Frontal cortex (tissue), 4 donors: Measurements from ENCODE around the gene SORL1-AS1. TPM values are rescaled to one million over a fixed set of nuclear protein-coding genes. Genes with fewer than 3 reads are reported as not detected.
"Not testable (repeated sequence)": the region's sequence is repeated elsewhere in the genome, so short reads cannot be mapped to it uniquely, and the experiment has no call there.

Experiments used
- DNase-seq, 2 donors: peaks; one replicate each; pipeline ENCODE4 v3.0.0; 2012; ENCODE audit warnings: low spot score in 2 of 2
- FAIRE-seq: peaks from 2 replicates; lab custom pipeline; 2012; peaks lifted over from hg19 to GRCh38; lab: Jason Lieb, UNC
- total RNA-seq: library from RNA; depleted of rRNA; stranded (reverse); fragments of >200 nt; gene quantifications from one replicate; pipeline ENCODE4 v1.2.3, GENCODE V29; 2014
- donor health status: control.
- donor health status: control.
- donor health status: control.

The SORL1-AS1 gene

DNA sequence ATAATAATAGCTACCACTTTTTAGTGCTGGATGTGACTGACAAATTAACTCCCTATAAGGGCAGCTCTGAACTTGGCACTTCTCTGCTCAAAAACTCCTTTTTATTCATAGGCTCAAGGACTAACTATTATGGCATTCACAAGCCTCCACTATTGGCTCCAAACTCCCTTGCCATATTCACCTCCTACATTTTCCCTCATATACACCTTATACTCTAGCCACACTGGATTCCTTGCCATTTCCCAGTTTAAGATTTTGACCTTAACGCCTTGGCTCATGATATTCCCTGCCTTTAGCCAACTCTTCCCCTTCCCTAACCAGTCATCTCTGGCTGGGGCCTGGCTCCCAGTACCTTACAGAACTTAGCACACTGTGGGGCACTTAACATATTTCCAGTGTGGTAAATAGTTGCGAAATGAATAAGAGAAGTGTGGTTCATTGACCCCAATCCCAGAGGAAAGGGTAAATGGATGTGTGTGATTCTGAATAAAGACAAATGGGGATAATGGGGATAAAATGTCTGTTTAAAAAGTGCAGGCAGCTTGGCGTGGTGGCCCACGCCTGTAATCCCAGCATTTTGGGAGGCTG is 40.7 kb downstream of the SORL1-AS1 start:
- FAIRE-seq (no peak), DNase-seq (no peak)

DNA sequence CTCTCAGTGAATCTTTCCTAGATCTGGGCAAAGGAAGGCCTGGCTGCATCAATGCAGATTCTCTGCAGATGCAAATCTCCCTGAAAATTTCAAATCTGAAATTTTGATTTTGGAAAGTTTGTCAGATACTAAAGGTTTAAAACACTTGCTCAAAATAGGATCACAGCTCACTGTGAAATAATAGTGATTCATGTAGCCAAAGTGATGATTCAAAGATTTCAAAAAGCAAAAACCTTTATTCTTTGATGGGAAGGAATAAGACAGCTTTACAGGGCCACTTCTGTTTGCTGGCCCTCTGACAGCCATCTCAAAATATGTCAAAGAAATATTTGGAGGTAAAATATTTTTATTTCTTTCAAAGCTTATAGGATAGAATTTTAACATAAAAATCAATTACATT is 41.4 kb downstream of the SORL1-AS1 start:
- FAIRE-seq, result not testable (repeated sequence)

DNA sequence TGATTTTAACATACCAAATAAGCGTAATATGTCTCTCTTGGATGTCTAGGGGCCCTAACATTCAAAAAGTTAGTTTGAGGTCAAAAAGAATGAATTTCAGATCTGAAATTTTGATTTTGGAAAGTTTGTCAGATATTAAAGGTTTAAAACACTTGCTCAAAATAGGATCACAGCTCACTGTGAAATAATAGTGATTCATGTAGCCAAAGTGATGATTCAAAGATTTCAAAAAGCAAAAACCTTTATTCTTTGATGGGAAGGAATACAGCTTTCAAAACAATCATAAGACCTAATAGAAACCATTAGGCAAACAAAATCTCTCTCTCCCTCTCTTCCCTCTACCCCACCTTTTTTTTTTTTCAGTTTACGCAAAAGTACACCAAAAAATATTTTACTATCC is 42.7 kb downstream of the SORL1-AS1 start:
- not testable (repeated sequence) for DNase-seq, FAIRE-seq

More for the DNA sequence above, 41.4 kb downstream of the SORL1-AS1 start:
- not testable (repeated sequence) for DNase-seq

DNA sequence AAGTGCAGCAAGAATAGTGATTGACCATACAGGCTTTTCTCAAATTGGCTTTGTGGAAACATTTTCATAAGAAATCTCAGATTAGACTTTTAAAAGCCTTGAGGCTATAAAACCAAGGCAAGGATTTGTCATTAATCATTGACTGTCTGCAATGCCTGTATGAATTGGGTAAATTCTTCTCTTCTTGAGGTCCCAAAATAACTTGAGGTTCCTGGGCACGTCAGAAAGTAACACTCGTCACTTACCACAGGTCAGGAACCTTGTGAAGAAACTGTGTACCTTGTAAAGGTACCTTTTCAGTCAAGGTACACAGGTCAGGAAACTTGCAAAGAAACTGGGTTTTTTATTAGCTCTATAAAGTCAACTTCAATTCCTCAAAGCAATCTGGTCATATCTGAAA is 43.9 kb downstream of the SORL1-AS1 start:
- DNase-seq (no peak), FAIRE-seq (no peak)

DNA sequence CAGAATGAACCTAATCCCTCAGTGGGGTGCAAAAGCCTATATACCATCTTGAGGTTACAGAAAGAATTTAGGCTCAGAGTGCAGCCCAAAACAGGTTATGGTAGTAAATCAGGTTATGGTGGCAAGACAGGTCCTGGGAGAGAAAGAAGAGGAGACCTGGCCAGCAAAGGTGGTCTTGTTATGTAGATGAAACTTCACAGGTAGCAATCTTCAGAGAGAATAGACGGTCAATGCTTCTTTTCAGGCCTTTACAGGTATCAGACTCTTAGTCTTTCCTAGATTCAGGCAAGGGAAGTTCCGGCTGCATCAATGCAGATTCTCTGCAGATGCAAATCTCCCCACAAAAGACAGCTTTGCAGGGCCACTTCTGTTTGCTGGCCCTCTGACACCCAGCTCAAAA is 46.5 kb downstream of the SORL1-AS1 start:
- FAIRE-seq (no peak), DNase-seq (no peak)

DNA sequence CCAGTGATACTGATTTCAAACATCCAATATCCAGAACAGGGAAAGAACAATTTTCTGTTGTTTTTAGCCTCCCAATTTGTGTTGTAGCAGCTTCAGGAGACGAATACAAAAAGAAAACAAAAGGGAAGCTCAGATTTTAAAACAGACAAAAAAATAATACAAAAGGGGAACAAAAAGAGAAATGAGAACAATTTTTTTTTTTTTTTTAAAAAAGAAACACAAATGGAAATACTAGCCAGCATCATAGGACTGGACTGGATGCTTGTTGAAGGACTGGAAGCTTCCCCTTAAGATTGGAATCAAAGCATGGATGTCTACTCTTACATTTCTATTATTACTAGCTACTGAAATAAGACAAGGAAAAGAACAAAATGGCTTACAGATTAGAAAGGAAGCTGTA is 47.1 kb downstream of the SORL1-AS1 start:
- DNase-seq (no peak), FAIRE-seq (no peak)

DNA sequence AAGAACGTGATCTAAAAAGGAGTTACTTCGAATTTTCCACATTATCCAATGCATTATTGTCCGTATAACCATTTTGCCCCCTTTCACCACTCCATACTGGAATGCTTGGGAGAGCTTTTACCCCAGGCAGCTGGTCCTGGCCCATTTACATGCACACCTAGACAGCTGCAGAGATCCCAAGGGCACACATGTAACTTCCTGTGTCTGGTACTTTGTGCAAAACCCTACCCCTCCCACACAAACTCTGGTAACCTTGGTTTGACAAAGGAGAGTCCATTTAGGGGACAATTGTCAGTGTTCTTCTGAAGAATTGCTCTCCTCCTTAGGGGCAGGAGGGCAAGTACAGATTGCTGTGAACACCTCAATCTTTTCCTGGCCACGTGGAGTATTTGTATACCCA is 58.0 kb downstream of the SORL1-AS1 start:
- no peak for FAIRE-seq
- DNase-seq, result no peak

DNA sequence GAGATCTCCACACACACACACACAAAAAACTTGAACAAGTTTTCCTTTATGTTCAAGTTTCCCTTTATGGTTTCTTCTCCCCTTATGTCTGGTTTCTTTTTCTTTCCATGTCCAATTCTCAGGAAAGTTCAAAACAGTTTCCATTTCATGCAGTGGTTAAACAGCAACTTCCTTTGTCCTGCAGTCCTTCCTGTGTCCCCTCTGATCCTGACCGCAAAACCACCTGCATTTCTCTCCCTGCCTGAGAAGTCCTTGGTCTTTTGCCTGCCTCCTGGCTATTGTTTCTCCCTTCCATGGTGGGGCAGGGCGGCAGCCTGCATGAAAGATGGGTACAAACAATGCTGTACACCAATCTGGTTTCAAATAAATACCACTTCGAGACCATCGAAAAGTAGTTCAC is 58.9 kb downstream of the SORL1-AS1 start:
- DNase-seq (no peak), FAIRE-seq (no peak)

GRCh38 chr11:121391914-121392313 is 60.9 kb downstream of the SORL1-AS1 start:
- DNase-seq, result no peak
- no peak for FAIRE-seq

DNA sequence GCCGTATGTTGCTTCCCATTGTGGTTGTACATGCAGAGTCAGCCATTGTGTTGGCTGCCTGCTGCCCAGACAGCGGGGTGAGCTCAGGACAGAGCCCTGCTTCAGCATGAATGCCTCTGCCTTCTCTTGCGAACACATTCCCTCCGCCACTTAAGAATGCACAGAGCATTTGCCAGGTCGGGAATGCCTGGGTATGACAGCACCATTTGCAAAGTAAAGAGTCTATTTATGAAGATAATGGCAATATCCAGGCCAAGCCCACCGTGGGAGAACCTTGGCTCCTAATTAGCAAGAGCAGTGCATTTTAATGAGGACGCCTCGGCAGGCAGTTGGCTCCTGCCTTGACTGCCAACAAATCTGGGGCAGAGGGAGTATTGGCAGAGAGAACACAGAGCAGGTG is 63.1 kb downstream of the SORL1-AS1 start:
- FAIRE-seq (no peak), DNase-seq (peak in 1 of 2 donors; percentile 42)

Other genes with a start within 250 kb of the SORL1-AS1 start
- gene SC5D, start 160.2 kb downstream of the SORL1-AS1 start, total RNA-seq, result 170 TPM
- gene SORL1, start 653 bp downstream of the SORL1-AS1 start, total RNA-seq, result 42.8 TPM